ENCODE results near the gene ATF2.

The ATF2 gene

GRCh38 chr2:175055993-175056392 lies 112.0 kb downstream of the ATF2 start:
- no peak for DNase-seq
- peaks cover 0 to 4% (median 0%) of the 10 kb centered on the region in 3 donors for H3K36me3 ChIP-seq
- TF ChIP-seq CTCF (IDR thresholded peaks at IDR 0.05) = no peak

GRCh38 chr2:175054340-175054739 lies 113.7 kb downstream of the ATF2 start:
- H3K4me1 ChIP-seq = no peaks in the 10 kb centered on the region
- intact Hi-C loops (cut with DNase I; ENCODE audit: low total_unique reads) = no loop called here
- no peak for TF ChIP-seq CTCF (IDR thresholded peaks at IDR 0.05)
- H3K9me3 ChIP-seq = peaks cover 0 to under 1% (median 0%) of the 10 kb centered on the region in 3 donors
- H3K27ac ChIP-seq = no peak overlapping the region
- no peaks in the 10 kb centered on the region for H3K27me3 ChIP-seq
- no peak for DNase-seq
- no peak overlapping the region for H3K4me3 ChIP-seq
- H3K36me3 ChIP-seq = peaks cover 0 to 1% (median 0%) of the 10 kb centered on the region in 3 donors

More at GRCh38 chr2:175055993-175056392, 112.0 kb downstream of the ATF2 start:
- Histone ChIP-seq H3K4me3 (no peak overlapping the region), H3K4me1 (no peaks in the 10 kb centered on the region), H3K27me3 (no peaks in the 10 kb centered on the region), H3K27ac (no peak overlapping the region), H3K9me3 (no peaks in the 10 kb centered on the region)
- intact Hi-C loops (cut with DNase I; ENCODE audit: low total_unique reads) = no loop called here

- no peaks in the 10 kb centered on the region for H3K4me1 ChIP-seq
- H3K36me3 ChIP-seq = no peaks in the 10 kb centered on the region
- TF ChIP-seq CTCF (IDR thresholded peaks at IDR 0.05) = no peak
- DNase-seq = no peak
- H3K9me3 ChIP-seq = peaks cover 0 to 5% (median 0%) of the 10 kb centered on the region in 3 donors
- H3K4me3 ChIP-seq = no peak overlapping the region
- H3K27me3 ChIP-seq = no peaks in the 10 kb centered on the region
- intact Hi-C loops (cut with DNase I; ENCODE audit: low total_unique reads) = no loop called here
- no peak overlapping the region for H3K27ac ChIP-seq
These were observed 118.3 kb downstream of the ATF2 start for GRCh38 chr2:175049661-175050060.

GRCh38 chr2:175048275-175048674 lies 119.7 kb downstream of the ATF2 start:
- intact Hi-C loops (cut with DNase I; ENCODE audit: low total_unique reads) = no loop called here
- peaks cover 0 to 5% (median 0%) of the 10 kb centered on the region in 3 donors for H3K9me3 ChIP-seq
- no peaks in the 10 kb centered on the region for H3K4me1 ChIP-seq
- DNase-seq = no peak
- H3K27ac ChIP-seq = no peak overlapping the region
- no peak for TF ChIP-seq CTCF (IDR thresholded peaks at IDR 0.05)
- no peak overlapping the region for H3K4me3 ChIP-seq
- no peaks in the 10 kb centered on the region for H3K36me3 ChIP-seq
- no peaks in the 10 kb centered on the region for H3K27me3 ChIP-seq

GRCh38 chr2:175039490-175039889 lies 128.5 kb downstream of the ATF2 start:
- H3K4me3 ChIP-seq = no peak overlapping the region
- no peaks in the 10 kb centered on the region for H3K27me3 ChIP-seq
- no peak for DNase-seq
- no peaks in the 10 kb centered on the region for H3K4me1 ChIP-seq
- no peaks in the 10 kb centered on the region for H3K36me3 ChIP-seq
- intact Hi-C loops (cut with DNase I; ENCODE audit: low total_unique reads) = loop anchor here (10.0 kb wide), 1 partner anchor 135 kb away; no protein-coding TSS in a partner anchor
- no peak for TF ChIP-seq CTCF (IDR thresholded peaks at IDR 0.05)
- H3K9me3 ChIP-seq = no peaks in the 10 kb centered on the region
- H3K27ac ChIP-seq = no peak overlapping the region

- H3K36me3 ChIP-seq = no peaks in the 10 kb centered on the region
- no peaks in the 10 kb centered on the region for H3K27me3 ChIP-seq
- no peaks in the 10 kb centered on the region for H3K9me3 ChIP-seq
- no peak overlapping the region for H3K4me3 ChIP-seq
- no peak overlapping the region for H3K27ac ChIP-seq
- intact Hi-C loops (cut with DNase I; ENCODE audit: low total_unique reads) = loop anchor here (10.0 kb wide), 1 partner anchor 136 kb away; no protein-coding TSS in a partner anchor
- no peaks in the 10 kb centered on the region for H3K4me1 ChIP-seq
- TF ChIP-seq CTCF (IDR thresholded peaks at IDR 0.05) = no peak
- DNase-seq = no peak
These were observed 129.0 kb downstream of the ATF2 start for GRCh38 chr2:175039031-175039430.

Data from tibial artery (tissue), 4 donors.